ENCODE data around the gene ZNF688.

The ZNF688 gene

DNA sequence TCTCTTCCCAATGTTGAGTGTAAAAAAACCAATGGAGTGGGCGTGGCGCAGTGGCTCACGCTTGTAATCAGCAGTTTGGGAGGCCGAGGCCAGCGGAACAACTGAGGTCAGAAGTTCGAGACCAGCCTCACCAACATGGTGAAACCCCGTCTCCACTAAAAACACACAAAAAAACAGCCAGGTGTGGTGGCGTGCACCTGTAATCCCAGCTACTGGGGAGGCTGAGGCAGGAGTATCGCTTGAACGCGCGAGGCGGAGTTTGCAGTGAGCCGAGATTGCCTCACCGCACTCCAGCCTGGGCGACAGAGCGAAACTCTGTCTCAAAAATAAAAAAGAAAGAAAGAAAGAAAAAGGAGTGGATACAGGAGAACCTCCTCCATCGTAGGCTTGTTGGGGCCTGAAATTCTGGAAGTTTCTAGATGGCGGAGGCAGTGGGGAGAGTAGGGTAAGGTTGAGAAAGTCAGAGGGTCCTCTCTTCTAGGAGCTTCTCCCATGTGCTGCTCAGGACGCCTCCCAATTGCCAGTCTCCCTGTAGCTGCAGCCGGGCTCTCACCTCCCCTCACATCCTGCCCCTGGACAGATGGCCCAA is 12.6 kb downstream of the ZNF688 start:
- CTCF ChIA-PET, result interaction anchor here (0.6 to 2.4 kb wide), 10 partner anchors 10 to 129 kb away, joined by 3 to 19 read pairs (median 4); partner anchors contain the start of genes DCTPP1, ZNF688 and ZNF747
- TF ChIP-seq ARNT (IDR thresholded peaks at IDR 0.05) (no peak), ZNF384 (IDR thresholded peaks at IDR 0.05) (no peak), TARDBP (IDR thresholded peaks at IDR 0.05) (no peak), HDGF (IDR thresholded peaks at IDR 0.05; ENCODE audit: borderline replicate concordance) (no peak), ELF4 (IDR thresholded peaks at IDR 0.05) (no peak), LEF1 (IDR thresholded peaks at IDR 0.05; ENCODE audit: borderline replicate concordance) (no peak), SP1 (IDR thresholded peaks at IDR 0.05) (no peak), FOXA1 (IDR thresholded peaks at IDR 0.05) (no peak), CTBP1 (IDR thresholded peaks at IDR 0.05; ENCODE audit: borderline replicate concordance) (no peak), NFRKB (IDR thresholded peaks at IDR 0.05) (no peak), L3MBTL2 (conservative IDR thresholded peaks at IDR 0.05) (no peak; the same call in 1 of the 2 replicates), SUZ12 (IDR thresholded peaks at IDR 0.05) (no peak), BHLHE40 (IDR thresholded peaks at IDR 0.05; ENCODE audit: borderline replicate concordance) (no peak), FOXM1 (IDR thresholded peaks at IDR 0.05; ENCODE audit: borderline replicate concordance) (no peak), FOXK2 (IDR thresholded peaks at IDR 0.05) (no peak)
- TF ChIP-seq, protein P1, sequence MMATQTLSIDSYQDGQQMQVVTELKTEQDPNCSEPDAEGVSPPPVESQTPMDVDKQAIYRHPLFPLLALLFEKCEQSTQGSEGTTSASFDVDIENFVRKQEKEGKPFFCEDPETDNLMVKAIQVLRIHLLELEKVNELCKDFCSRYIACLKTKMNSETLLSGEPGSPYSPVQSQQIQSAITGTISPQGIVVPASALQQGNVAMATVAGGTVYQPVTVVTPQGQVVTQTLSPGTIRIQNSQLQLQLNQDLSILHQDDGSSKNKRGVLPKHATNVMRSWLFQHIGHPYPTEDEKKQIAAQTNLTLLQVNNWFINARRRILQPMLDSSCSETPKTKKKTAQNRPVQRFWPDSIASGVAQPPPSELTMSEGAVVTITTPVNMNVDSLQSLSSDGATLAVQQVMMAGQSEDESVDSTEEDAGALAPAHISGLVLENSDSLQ (IDR thresholded peaks at IDR 0.05), result no peak
- POLR2A ChIA-PET, result interaction anchor here (0.6 to 3.3 kb wide), 41 partner anchors 9 to 431 kb away, joined by 3 to 181 read pairs (median 4); partner anchors contain the start of genes DCTPP1, PRR14, ZNF688 and ZNF689
- DNase-seq (ENCODE audit: extremely low spot score), result no peak

DNA sequence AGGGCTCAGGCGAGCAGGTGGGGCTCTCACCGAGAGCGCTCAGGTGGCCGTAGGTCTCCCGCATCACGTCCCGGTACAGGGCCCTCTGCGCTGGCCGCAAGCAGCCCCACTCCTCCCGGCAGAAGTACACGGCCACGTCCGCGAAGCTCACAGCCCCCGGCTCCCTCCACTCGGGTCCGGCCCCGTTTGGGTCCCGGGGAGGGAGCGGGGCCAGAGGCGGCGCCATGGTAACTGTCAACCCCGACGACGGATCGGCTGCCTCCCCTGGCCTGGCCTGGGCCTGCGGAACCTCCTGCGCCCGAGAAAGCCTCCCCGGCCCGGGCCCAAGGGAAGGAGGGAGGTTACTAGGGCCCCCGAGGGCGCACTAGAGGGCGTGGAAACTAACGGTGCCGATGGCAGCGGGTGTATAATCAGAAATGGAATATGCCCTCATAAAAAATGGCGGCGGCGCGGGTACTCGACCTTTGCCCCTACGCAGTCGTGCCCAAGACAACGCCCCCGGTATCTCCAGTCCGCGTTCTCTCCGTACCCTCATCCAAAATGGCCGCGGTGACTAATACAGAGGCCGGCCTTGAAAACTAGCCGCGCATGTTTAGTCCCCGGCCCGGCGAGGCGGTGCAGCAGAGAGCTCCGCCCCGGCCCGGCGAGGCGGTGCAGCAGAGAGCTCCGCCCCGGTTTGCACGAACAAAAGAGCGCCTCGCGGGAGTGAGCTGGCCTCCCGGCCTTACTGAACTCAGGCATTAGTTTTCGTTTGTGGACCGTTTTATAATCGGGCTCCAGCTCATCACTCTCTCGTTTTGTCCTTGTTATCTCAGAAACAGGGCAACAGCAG is 13.3 kb downstream of the ZNF688 start, which contains the start of gene ZNF764:
TSS of gene ZNF764 (minus strand) at position 418 of the 832 bp plus-strand sequence. CDS start at position 226, 192 bp downstream.
- ChIA-PET CTCF (interaction anchor here (0.6 to 2.4 kb wide), 11 partner anchors 9 to 128 kb away, joined by 3 to 19 read pairs (median 4); partner anchors contain the start of genes DCTPP1, ZNF688 and ZNF747), POLR2A (interaction anchor here (0.6 to 3.3 kb wide), 44 partner anchors 9 to 430 kb away, joined by 3 to 181 read pairs (median 4); partner anchors contain the start of genes DCTPP1, PRR14, ZNF688 and ZNF689)
- peak; percentile 29; the same call in 1 of the 2 replicates for TF ChIP-seq L3MBTL2 (conservative IDR thresholded peaks at IDR 0.05)
- no peak for TF ChIP-seq ARNT (IDR thresholded peaks at IDR 0.05)
- TF ChIP-seq HDGF (IDR thresholded peaks at IDR 0.05; ENCODE audit: borderline replicate concordance), result 0 out of 2 replicates have a peak, but pooled peaks have one; percentile 71
- peak; percentile 98 for DNase-seq (ENCODE audit: extremely low spot score)

DNA sequence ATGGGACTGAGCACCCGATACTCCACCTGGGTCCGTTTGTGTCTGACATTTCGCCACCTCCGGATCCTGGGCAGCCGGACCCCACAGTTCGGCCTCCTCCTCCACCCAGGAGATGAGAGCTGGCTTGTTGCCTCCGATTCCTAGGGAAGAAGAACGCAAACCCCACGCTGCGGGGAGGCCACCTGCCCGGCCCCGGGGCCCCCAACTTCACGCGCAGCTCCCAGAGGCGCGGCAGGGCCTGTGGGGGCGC is 13.9 kb downstream of the ZNF688 start:
- ChIA-PET POLR2A (interaction anchor here (0.6 to 3.3 kb wide), 17 partner anchors 9 to 402 kb away, joined by 3 to 181 read pairs (median 12); partner anchors contain the start of genes DCTPP1, ZNF688, ZNF689 and ZNF747), CTCF (interaction anchor here (0.6 to 2.4 kb wide), 5 partner anchors 11 to 128 kb away, joined by 3 to 19 read pairs (median 5); partner anchors contain the start of genes DCTPP1 and ZNF747)
- DNase-seq (ENCODE audit: extremely low spot score), result no peak
- TF ChIP-seq, protein P1 (IDR thresholded peaks at IDR 0.05), result no peak
- no peak for TF ChIP-seq FOXK2 (IDR thresholded peaks at IDR 0.05)
- no peak for TF ChIP-seq SP1 (IDR thresholded peaks at IDR 0.05)
- TF ChIP-seq LEF1 (IDR thresholded peaks at IDR 0.05; ENCODE audit: borderline replicate concordance), result no peak
- no peak for TF ChIP-seq ZNF384 (IDR thresholded peaks at IDR 0.05)
- no peak for TF ChIP-seq FOXA1 (IDR thresholded peaks at IDR 0.05)
- TF ChIP-seq TARDBP (IDR thresholded peaks at IDR 0.05), result no peak
- no peak for TF ChIP-seq CTBP1 (IDR thresholded peaks at IDR 0.05; ENCODE audit: borderline replicate concordance)
- TF ChIP-seq BHLHE40 (IDR thresholded peaks at IDR 0.05; ENCODE audit: borderline replicate concordance), result no peak
- no peak for TF ChIP-seq SUZ12 (IDR thresholded peaks at IDR 0.05)
- TF ChIP-seq HDGF (IDR thresholded peaks at IDR 0.05; ENCODE audit: borderline replicate concordance), result no peak
- no peak for TF ChIP-seq FOXM1 (IDR thresholded peaks at IDR 0.05; ENCODE audit: borderline replicate concordance)
- no peak for TF ChIP-seq ELF4 (IDR thresholded peaks at IDR 0.05)
- no peak for TF ChIP-seq NFRKB (IDR thresholded peaks at IDR 0.05)
- no peak for TF ChIP-seq ARNT (IDR thresholded peaks at IDR 0.05)
- TF ChIP-seq L3MBTL2 (conservative IDR thresholded peaks at IDR 0.05), result no peak

DNA sequence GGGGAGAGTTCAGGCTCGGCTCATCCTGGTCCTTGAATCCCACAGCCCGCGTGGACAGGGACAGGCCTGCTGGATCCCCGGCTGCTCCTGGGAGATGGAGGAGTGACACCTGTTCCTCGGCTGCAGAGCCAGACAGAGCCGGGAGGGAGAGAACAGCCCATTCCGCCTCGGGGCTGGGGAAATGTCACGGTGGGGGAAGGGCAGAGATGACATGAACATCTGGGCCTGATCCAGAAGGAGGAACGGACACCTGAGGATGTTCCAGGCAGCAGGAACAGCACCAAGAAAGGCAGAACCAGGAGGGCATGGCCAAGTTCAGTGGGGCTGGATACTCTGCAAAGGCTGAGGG is 15.4 kb downstream of the ZNF688 start:
- ChIA-PET CTCF (no interaction called here), POLR2A (interaction anchor here (2.5 to 3.5 kb wide), 2 partner anchors 16 to 21 kb away, joined by 12 to 24 read pairs; partner anchors contain the start of genes ZNF688 and ZNF747)
- TF ChIP-seq, protein P1 (IDR thresholded peaks at IDR 0.05), result no peak
- no peak for DNase-seq (ENCODE audit: extremely low spot score)

DNA sequence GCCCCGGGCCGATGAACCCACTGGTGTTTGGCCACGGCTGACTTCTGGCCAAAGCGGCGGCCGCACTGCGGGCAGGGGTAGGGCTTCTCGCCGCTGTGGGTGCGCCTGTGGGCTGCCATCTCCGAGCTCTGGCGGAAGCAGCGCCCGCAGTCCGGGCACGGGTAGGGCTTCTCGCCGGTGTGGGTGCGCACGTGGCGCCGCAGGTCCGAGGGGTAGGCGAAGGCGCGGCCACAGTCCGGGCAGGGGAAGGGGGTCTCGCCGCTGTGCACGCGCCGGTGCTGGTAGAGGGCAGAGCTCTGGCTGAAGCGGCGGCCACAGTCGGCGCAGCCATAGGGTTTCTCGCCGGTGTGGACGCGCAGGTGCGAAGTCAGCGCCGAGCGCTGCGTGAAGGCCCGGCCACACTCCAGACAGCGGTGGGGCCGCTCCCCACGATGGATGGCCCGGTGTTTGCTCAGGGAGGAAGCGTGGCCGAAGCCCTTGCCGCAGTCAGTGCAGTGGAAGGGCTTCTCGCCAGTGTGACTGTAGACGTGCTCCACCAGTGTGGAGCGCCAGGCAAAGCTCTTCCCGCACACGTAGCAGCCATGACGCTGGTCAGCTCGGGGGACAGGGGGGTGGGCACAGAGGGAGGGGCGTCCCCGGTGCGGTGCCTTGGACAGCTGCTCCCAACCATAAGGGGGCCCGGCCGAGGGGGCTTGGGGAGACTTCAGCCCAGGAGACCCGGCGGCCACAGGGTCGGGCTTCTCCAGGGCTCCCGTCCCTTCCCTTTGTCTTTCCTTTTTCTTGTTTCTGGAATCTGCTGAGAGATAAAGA is 16.0 kb downstream of the ZNF688 start:
- POLR2A ChIA-PET, result interaction anchor here (1.1 to 3.5 kb wide), 4 partner anchors 16 to 53 kb away, joined by 4 to 24 read pairs (median 8); partner anchors contain the start of genes ZNF688 and ZNF747
- DNase-seq (ENCODE audit: extremely low spot score), result no peak
- TF ChIP-seq HDGF (IDR thresholded peaks at IDR 0.05; ENCODE audit: borderline replicate concordance) (no peak), ZNF384 (IDR thresholded peaks at IDR 0.05) (no peak), SP1 (IDR thresholded peaks at IDR 0.05) (no peak), TARDBP (IDR thresholded peaks at IDR 0.05) (no peak), BHLHE40 (IDR thresholded peaks at IDR 0.05; ENCODE audit: borderline replicate concordance) (no peak)
- TF ChIP-seq, protein P1 (IDR thresholded peaks at IDR 0.05), result no peak
- CTCF ChIA-PET, result no interaction called here

Measured in HEK293T (cell line).